Activated B cell treated with CpG ODN at 0.5 μM for 24 hours (primary cell): ENCODE data around the gene ASXL1. TPM values are rescaled to one million over a fixed set of nuclear protein-coding genes. Genes with fewer than 3 reads are reported as not detected.

Experiments used
- ATAC-seq: fragments of 200-7000 bp; cut with Tn5 transposase; one replicate; pipeline ENCODE4 v1.10.0; 2021; ENCODE audit warnings: low read depth, mild to moderate bottlenecking, moderate library complexity
- CTCF ChIA-PET: fragments of 350-600 bp; sonication (Branson Sonifier 250); formaldehyde crosslinking; loops from one replicate; lab custom pipeline; 2021; ENCODE audit warnings: antibody characterized with exemption; lab: Charles Lee
- POLR2A ChIA-PET: fragments of 350-600 bp; sonication (Branson Sonifier 250); formaldehyde crosslinking; loops from one replicate; lab custom pipeline; 2021; ENCODE audit warnings: antibody characterized with exemption; lab: Charles Lee
- DNase-seq: peaks from one replicate; pipeline ENCODE4 v3.0.0; 2022
- H3K27ac Mint-ChIP-seq: one replicate; pipeline ENCODE4 v1.8.0; 2020; ENCODE audit warnings: mixed read lengths
- H3K27me3 Mint-ChIP-seq: one replicate; pipeline ENCODE4 v1.8.0; 2021; ENCODE audit warnings: mixed read lengths
- H3K36me3 Mint-ChIP-seq: one replicate; pipeline ENCODE4 v1.8.0; 2021; ENCODE audit warnings: low read depth, mixed read lengths
- H3K4me1 Mint-ChIP-seq: one replicate; pipeline ENCODE4 v1.8.0; 2021; ENCODE audit warnings: mixed read lengths
- H3K4me3 Mint-ChIP-seq: one replicate; pipeline ENCODE4 v1.8.0; 2020; ENCODE audit warnings: mild to moderate bottlenecking, mixed read lengths
- H3K9me3 Mint-ChIP-seq: one replicate; pipeline ENCODE4 v1.8.0; 2020; ENCODE audit warnings: mixed read lengths
- CTCF ChIP-seq: fragments of 200-600 bp; IDR thresholded peaks from one replicate; pipeline ENCODE4 v1.8.0; 2022; ENCODE audit warnings: antibody characterized with exemption, mild to moderate bottlenecking
- intact Hi-C: fragments of 100-400 bp; cut with micrococcal nuclease; formaldehyde crosslinking; loops from one replicate; pipeline ENCODE4 v1.15.1; 2024
- total RNA-seq: library from RNA; stranded (reverse); gene quantifications from 2 replicates; pipeline ENCODE4 v1.2.3, GENCODE V29; 2022

The ASXL1 gene
- total RNA-seq, 1 donor from 2014 or later: 169 TPM

DNA sequence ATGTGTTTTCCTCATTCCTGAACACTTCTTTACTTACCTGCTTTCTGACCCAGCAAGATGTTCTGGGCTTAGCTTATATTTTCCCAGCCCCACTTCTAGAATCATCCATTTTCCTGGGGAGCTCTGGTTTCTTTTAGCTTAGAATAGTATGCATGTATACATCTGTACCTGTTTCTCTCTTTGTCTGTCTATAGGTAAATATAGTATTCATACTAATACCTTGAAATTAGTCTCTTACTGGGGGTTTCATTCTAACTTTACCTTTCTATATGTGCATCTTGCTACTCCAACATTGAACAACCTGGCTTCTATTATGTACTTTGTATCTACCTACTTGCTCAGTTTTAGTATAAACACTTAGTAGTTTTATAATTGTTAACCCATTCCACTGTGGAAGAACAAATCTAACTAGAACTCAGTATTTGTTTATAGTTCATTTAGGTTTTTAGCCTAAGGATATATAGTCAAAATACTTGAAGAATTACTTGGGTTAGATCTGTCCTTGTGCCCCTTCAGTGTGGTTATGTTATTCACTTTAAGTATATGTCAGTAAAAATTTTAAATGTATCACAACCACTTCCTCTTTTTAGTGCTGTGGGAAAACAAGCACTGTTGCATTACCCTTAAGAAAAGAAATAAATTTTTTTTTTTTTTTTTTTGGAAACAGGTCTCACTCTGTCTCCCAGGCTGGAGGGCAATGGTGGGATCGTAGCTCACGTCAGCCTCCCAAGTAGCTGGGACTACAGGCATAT lies 54.0 kb downstream of the ASXL1 start:
- Mint-ChIP-seq H3K4me1 (peaks cover 57% of the 10 kb centered on the region), H3K36me3 (peaks cover 47% of the 10 kb centered on the region), H3K27me3 (no peaks in the 10 kb centered on the region), H3K4me3 (peak overlapping the region; percentile 57), H3K27ac (peak overlapping the region; percentile 42), H3K9me3 (no peaks in the 10 kb centered on the region)
- no peak for DNase-seq
- ATAC-seq: peak; percentile 80
- intact Hi-C loops: loop anchor here (2.0 kb wide), 3 partner anchors 21 to 75 kb away; no protein-coding TSS in a partner anchor
- CTCF ChIA-PET: no interaction called here
- POLR2A ChIA-PET: no interaction called here
- TF ChIP-seq CTCF: no peak

DNA sequence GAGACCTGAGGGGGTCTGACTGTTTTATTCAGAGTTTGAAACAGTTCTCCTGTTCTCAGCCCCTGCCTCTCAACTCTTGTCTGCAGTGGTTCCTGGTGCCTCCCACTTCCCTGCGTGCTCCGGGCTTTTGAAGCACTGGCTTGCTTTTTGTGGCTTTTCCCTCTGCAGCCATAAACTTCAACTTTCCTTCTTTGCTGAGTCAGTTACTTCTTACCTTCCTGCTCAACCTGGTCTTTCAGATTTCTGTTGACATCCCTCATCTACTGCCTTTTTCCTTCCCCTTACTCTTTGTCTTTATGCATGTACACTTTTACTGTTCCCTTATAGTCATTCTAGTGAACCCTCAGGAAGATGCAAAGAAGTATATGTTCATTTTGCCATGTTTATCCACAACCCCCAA lies 57.4 kb downstream of the ASXL1 start:
- Mint-ChIP-seq H3K4me3 (no peak overlapping the region), H3K27ac (peak overlapping the region; percentile 1), H3K27me3 (no peaks in the 10 kb centered on the region), H3K9me3 (no peaks in the 10 kb centered on the region), H3K4me1 (peaks cover 51% of the 10 kb centered on the region), H3K36me3 (peaks cover 34% of the 10 kb centered on the region)
- no peak for ATAC-seq
- CTCF ChIA-PET: no interaction called here
- no peak for DNase-seq
- intact Hi-C loops: no loop called here
- TF ChIP-seq CTCF: no peak
- POLR2A ChIA-PET: no interaction called here

GRCh38 chr20:32416206-32416605 lies 58.1 kb downstream of the ASXL1 start:
- ChIA-PET POLR2A (no interaction called here), CTCF (no interaction called here)
- H3K27ac Mint-ChIP-seq: no peak overlapping the region
- TF ChIP-seq CTCF: no peak
- H3K36me3 Mint-ChIP-seq: peaks cover 32% of the 10 kb centered on the region
- H3K27me3 Mint-ChIP-seq: no peaks in the 10 kb centered on the region
- H3K4me1 Mint-ChIP-seq: peaks cover 49% of the 10 kb centered on the region
- ATAC-seq (no peak), DNase-seq (no peak)
- H3K4me3 Mint-ChIP-seq: no peak overlapping the region
- intact Hi-C loops: no loop called here
- H3K9me3 Mint-ChIP-seq: no peaks in the 10 kb centered on the region

- CTCF ChIA-PET: no interaction called here
Observed at GRCh38 chr20:32418376-32418775, 60.2 kb downstream of the ASXL1 start.

GRCh38 chr20:32421290-32421689 lies 63.2 kb downstream of the ASXL1 start:
- H3K27me3 Mint-ChIP-seq: no peaks in the 10 kb centered on the region
- H3K36me3 Mint-ChIP-seq: peaks cover 23% of the 10 kb centered on the region
- POLR2A ChIA-PET: no interaction called here
- TF ChIP-seq CTCF: no peak
- no peak overlapping the region for H3K27ac Mint-ChIP-seq
- CTCF ChIA-PET: no interaction called here
- intact Hi-C loops: no loop called here
- no peak overlapping the region for H3K4me3 Mint-ChIP-seq
- H3K9me3 Mint-ChIP-seq: no peaks in the 10 kb centered on the region
- H3K4me1 Mint-ChIP-seq: peaks cover 8% of the 10 kb centered on the region
- no peak for ATAC-seq
- DNase-seq: no peak

More at GRCh38 chr20:32418376-32418775, 60.2 kb downstream of the ASXL1 start:
- Mint-ChIP-seq H3K9me3 (no peaks in the 10 kb centered on the region), H3K36me3 (peaks cover 25% of the 10 kb centered on the region), H3K4me3 (no peak overlapping the region), H3K27me3 (no peaks in the 10 kb centered on the region), H3K4me1 (peaks cover 33% of the 10 kb centered on the region), H3K27ac (no peak overlapping the region)
- DNase-seq (no peak), ATAC-seq (no peak)
- POLR2A ChIA-PET: no interaction called here
- no peak for TF ChIP-seq CTCF
- intact Hi-C loops: no loop called here
